A549 treated with ZK216348 at 1 μM for 4 hours (cell line): ENCODE measurements around the gene ITGA3. TPM values are rescaled to one million over a fixed set of nuclear protein-coding genes. Genes with fewer than 3 reads are reported as not detected.

Experiments
- total RNA-seq: library from RNA; stranded (reverse); fragments of 200-300 nt; extraction: Qiagen RNA extraction; gene quantifications from 5 replicates; pipeline ENCODE4 v1.2.3, GENCODE V29; 2022; ENCODE audit warnings: low read depth

ITGA3 gene
- total RNA-seq, result 314 to 512 TPM (median 475 TPM) in 5 replicates

DNA sequence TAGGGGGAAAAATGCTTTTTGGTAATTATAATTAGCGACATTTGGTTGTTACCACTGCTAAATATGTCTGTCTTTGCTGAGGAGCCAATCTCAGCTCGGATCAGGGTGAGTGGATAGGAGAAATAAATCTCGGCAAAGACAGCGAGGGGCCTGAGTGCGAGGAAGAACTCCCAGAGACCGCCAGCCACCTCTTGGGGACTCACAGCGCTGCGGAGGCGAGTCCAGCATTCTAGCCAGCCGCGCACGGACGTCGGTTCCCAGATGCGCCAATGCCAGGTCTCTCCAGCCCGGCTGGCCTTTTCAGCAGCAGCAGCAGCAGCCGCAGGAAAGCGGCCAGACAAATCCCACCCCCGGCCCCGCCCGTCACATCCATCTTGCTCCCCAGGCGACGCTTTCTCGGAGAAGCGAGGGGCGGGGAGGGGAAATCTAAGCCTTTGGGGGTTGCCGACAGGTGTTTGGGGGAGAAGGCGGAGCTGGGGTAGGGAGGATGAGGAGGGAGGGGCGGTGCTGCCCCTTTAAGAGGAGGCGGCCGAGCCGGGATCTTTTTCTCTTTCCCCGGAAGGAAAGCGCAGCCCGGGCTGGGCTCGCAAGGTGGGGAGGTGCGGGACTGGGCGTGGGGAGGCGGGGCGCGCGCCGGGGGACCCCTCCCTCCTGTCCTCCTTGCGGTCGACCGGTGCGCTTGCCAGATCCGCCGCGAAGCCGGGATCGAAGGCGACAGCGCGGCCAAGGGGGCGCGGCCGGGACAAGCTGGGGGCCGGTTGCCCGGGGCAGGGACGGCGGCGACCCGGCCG is at the start of gene ITGA3:
Gene ITGA3 (plus strand): TSS at position 685 of the 791 bp plus-strand sequence. CDS start 330 bp downstream, outside the sequence.

DNA sequence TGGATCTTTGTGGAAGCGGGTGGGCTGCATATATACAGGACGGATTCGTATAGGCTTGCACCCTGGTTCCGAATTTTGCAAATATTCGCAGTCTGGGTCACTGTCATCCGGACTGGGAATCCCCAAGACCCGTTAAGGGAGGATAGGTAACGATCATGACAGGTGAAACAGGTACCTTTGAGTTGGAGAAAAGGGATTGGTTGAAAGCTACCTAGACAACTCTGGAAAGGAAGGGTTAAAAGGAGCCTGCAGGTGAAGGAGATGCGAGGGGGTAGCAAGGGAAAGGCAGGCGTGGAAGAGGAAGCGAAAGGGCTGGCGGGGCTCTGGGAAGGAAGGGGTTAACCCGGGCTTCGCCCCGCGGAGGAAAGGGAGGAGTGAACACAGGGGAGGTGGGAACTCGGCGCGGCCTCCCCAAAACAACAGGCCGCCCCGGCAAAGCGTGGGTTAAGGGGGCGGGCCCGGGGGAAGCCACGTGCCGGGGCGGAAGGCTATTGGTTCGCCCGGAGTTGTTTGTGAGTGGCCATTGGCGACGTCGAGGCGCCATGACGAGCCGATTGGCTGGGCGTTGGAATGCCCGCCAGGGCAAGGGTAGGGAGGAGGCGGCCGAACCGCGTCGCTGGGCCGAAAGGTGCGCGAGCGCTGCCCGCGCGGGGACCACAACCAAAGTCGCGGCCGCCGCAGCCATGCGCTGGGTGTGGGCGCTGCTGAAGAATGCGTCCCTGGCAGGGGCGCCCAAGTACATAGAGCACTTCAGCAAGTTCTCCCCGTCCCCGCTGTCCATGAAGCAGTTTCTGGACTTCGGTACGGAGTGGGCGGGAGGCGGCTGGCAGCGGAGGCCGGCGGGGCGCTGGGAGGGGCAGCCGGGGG is 39.1 kb downstream of the ITGA3 start, which contains the start of gene PDK2:
Gene PDK2 (plus strand): TSS at position 599 of the 867 bp plus-strand sequence. CDS start 85 bp downstream, at position 684.

DNA sequence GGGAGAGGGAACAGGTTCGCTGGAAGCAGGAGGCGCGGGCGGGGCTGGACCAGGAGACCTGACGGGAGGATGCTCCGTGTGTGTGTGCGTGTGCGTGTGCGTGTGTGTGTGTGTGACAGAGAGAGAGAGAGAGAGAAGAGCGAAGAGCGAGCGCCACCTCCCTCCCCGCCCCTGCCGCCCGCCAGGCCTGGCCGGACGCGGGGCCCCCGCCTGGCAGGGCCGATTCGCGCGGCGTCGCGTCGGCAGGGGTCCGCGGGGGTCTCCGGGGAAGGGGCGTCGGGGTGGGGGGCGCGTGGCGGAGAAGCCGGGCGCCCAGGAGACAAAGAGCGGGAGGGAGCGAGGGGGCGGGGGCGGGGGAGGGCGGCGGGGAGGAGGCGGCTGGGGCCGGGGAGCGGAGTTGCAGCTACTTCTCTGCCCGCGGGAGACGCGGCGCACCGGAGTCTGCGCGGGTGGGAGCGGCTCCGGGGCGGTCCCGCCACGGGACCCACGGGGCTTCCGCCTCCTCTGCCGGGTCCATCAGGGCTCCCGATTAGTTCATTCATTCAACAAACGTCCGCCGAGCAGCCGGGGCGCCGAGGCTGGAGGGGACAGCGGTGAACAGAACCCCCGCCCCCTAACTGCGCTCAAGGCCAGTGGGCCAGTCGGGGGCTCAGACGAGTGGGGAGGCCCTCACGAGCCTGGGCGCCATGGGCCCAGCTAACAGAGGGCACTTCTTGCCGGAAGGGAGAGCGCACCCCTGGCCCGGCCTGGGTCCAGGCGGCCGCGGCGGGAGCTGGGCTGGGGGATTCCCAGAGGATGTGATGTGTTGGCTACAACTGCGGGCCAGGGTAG is 74.0 kb downstream of the ITGA3 start, which contains the start of gene SAMD14:
Gene SAMD14 (minus strand): TSS at position 433 of the 831 bp plus-strand sequence. CDS start 5,201 bp downstream, outside the sequence.

Other genes with a start within 250 kb of the ITGA3 start
- gene TAC4, start 208.0 kb upstream of the ITGA3 start, total RNA-seq, result not detected in 5 replicates
- gene DLX4, start 86.9 kb upstream of the ITGA3 start, total RNA-seq, result 1.9 to 4.5 TPM (median 3.5 TPM) in 5 replicates
- gene DLX3, start 60.9 kb upstream of the ITGA3 start, total RNA-seq, result 0.07 to 0.12 TPM (median 0.07 TPM) in 3 of 5 replicates, not detected in the others
- gene PDK2, start 39.2 kb downstream of the ITGA3 start, total RNA-seq, result 13.8 to 22.5 TPM (median 18.4 TPM) in 5 replicates
- gene SAMD14, start 74.0 kb downstream of the ITGA3 start, total RNA-seq, result 0.37 to 0.61 TPM (median 0.51 TPM) in 5 replicates
- gene PPP1R9B, start 94.6 kb downstream of the ITGA3 start, total RNA-seq, result 35.3 to 62.2 TPM (median 57.5 TPM) in 5 replicates
- 0.95 to 1.6 TPM (median 1.2 TPM) in 5 replicates for gene SGCA, start 109.9 kb downstream of the ITGA3 start, total RNA-seq
- 4.5 to 10.2 TPM (median 8.2 TPM) in 5 replicates for gene COL1A1, start 145.5 kb downstream of the ITGA3 start, total RNA-seq
- 18.3 to 24.2 TPM (median 20.8 TPM) in 5 replicates for gene TMEM92, start 218.4 kb downstream of the ITGA3 start, total RNA-seq